Panc1 (cell line): ENCODE measurements around the gene PLEKHD1. TPM values are rescaled to one million over a fixed set of nuclear protein-coding genes. Genes with fewer than 3 reads are reported as not detected.

Experiments
- ATAC-seq: fragments of 200-7000 bp; cut with Tn5 transposase; 2 replicates; pipeline ENCODE4 v1.9.1; 2020; ENCODE audit warnings: mild to moderate bottlenecking, moderate library complexity
- BruUV-seq: library from RNA; stranded (reverse); fragments of 400-500 nt; replicated peaks from 2 replicates; lab custom pipeline; 2021; lab: Mats Ljungman, UMichigan
- CTCF ChIA-PET: fragments of 300-600 bp; sonication (Branson Sonifier 250); formaldehyde crosslinking; loops from one replicate; lab custom pipeline; 2022; ENCODE audit warnings: antibody characterized with exemption; lab: Charles Lee
- POLR2A ChIA-PET: fragments of 300-600 bp; sonication (Branson Sonifier 250); formaldehyde crosslinking; loops from one replicate; lab custom pipeline; 2022; ENCODE audit warnings: antibody characterized with exemption; lab: Charles Lee
- DNase-seq: peaks from one replicate; pipeline ENCODE4 v3.0.0-alpha.2; 2010; ENCODE audit warnings: low read depth, low spot score
- H3K27ac ChIP-seq: 2 replicates; pipeline ENCODE4 v1.5.1; 2011; ENCODE audit warnings: mild to moderate bottlenecking, low read length, inconsistent platforms
- H3K27me3 ChIP-seq: fragments of 200-500 bp; sonication (Bioruptor generic); 2 replicates; pipeline ENCODE4 v1.6.0; 2014; ENCODE audit warnings: low read length, inconsistent platforms; ENCODE audit not compliant: control insufficient read depth, insufficient read depth
- H3K36me3 ChIP-seq: fragments of 200-500 bp; sonication (Bioruptor generic); 2 replicates; pipeline ENCODE4 v1.5.1; 2014; ENCODE audit warnings: inconsistent platforms, mild to moderate bottlenecking, low read length, moderate library complexity; ENCODE audit not compliant: control insufficient read depth, insufficient read depth
- H3K4me1 ChIP-seq: 2 replicates; pipeline ENCODE4 v1.5.1; 2011; ENCODE audit warnings: inconsistent platforms, mild to moderate bottlenecking, low read length, moderate library complexity; ENCODE audit not compliant: control insufficient read depth, insufficient read depth
- H3K4me3 ChIP-seq, 2 experiments: 2 replicates each; pipeline ENCODE4 v1.5.1; 2011 to 2012; ENCODE audit warnings: low read depth in 2 of 2, low read length in 2 of 2, mild to moderate bottlenecking in 2 of 2, inconsistent platforms in 1 of 2, moderate library complexity in 1 of 2
- H3K9me3 ChIP-seq: fragments of 200-500 bp; sonication (Bioruptor generic); 2 replicates; pipeline ENCODE4 v1.5.1; 2014; ENCODE audit warnings: low read depth, mild to moderate bottlenecking, inconsistent platforms, low read length, moderate library complexity; ENCODE audit not compliant: control insufficient read depth, insufficient read depth
- POLR2AphosphoS5 ChIP-seq: IDR thresholded peaks from 2 replicates; pipeline ENCODE4 v1.6.1; 2012; ENCODE audit warnings: mild to moderate bottlenecking, low read depth, low read length, moderate library complexity
- SIN3A ChIP-seq: IDR thresholded peaks from 2 replicates; pipeline ENCODE4 v1.6.1; 2012; ENCODE audit warnings: low read depth, mild to moderate bottlenecking, low read length, moderate library complexity, borderline replicate concordance; ENCODE audit not compliant: insufficient read depth
- TCF7L2 ChIP-seq: IDR thresholded peaks from 2 replicates; pipeline ENCODE4 v1.6.1; 2011; ENCODE audit warnings: mild to moderate bottlenecking, low read depth, low read length, inconsistent platforms
- in situ Hi-C: cut with HindIII; loops from 2 replicates; pipeline ENCODE4 v1.10.0; 2016; ENCODE audit warnings: low sequenced_read_pairs, low pct_unique_long_range_greater_than_20kb
- intact Hi-C: fragments of 100-400 bp; cut with micrococcal nuclease; formaldehyde crosslinking; loops from one replicate; pipeline ENCODE4 v1.10.0; 2022; ENCODE audit not compliant: unreplicated experiment
- total RNA-seq: library from RNA; stranded (reverse); gene quantifications from one replicate; pipeline ENCODE4 v1.2.1, GENCODE V29; 2021; ENCODE audit not compliant: unreplicated experiment
- TF ChIP-seq, protein P1 (sequence below), 2 experiments: IDR thresholded peaks; 2 replicates each; pipeline ENCODE4 v1.6.1; 2011 to 2012; ENCODE audit warnings: low read depth in 2 of 2, control low read depth in 1 of 2, low read length in 1 of 2, mild to moderate bottlenecking in 1 of 2, moderate library complexity in 1 of 2; ENCODE audit not compliant: insufficient read depth in 1 of 2
- TF ChIP-seq, protein P2 (sequence below): fragments of 450-650 bp; IDR thresholded peaks from 2 replicates; pipeline ENCODE4 v1.5.1; 2017; ENCODE audit warnings: mild to moderate bottlenecking

PLEKHD1 gene
- total RNA-seq, 1 experiment from 2014 or later: 0.08 TPM

DNA sequence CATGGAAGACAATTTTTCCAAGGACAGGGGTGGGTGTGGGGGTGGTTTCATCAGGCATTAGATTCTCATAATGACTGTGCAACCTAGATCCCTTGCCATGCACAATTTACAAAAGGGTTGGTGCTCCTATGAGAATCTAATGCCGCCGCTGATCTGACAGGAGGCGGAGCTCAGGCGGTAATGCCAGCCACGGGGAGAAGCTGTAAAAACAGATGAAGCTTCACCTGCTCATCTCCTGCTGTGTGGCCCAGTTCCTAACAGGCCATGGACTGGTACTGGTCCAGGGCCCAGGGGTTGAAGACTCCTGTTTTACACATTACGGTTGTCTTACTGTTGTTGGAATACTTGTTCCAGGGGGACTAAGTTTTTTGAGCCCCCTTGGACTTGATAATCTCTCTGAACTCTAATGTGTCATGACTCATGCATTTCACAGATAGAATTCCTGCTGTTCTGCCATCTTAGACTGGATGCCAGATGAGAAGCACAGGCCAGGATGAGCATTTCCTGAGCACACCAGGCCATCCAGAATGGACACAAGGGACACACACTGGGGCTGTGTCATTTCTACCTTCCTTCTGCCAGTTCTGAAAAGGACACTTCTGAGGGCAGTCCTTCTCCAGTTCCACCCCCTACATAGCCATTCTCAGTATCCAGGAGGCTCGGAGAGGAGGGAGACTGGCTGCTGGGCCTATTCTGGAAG, 5.8 kb downstream of the PLEKHD1 start:
- CTCF ChIA-PET: no interaction called here

GRCh38 chr14:69491193-69491592, 6.7 kb downstream of the PLEKHD1 start:
- H3K27ac ChIP-seq: no peak overlapping the region
- ChIA-PET POLR2A (no interaction called here), CTCF (no interaction called here)
- H3K9me3 ChIP-seq: no peaks in the 10 kb centered on the region
- no peaks in the 10 kb centered on the region for H3K36me3 ChIP-seq
- intact Hi-C loops (no loop called here), in situ Hi-C loops (no loop called here)
- BruUV-seq: no TSS peak
- H3K4me3 ChIP-seq: no peak overlapping the region
- H3K4me1 ChIP-seq: no peaks in the 10 kb centered on the region
- ATAC-seq: no peak
- TF ChIP-seq, protein P1, sequence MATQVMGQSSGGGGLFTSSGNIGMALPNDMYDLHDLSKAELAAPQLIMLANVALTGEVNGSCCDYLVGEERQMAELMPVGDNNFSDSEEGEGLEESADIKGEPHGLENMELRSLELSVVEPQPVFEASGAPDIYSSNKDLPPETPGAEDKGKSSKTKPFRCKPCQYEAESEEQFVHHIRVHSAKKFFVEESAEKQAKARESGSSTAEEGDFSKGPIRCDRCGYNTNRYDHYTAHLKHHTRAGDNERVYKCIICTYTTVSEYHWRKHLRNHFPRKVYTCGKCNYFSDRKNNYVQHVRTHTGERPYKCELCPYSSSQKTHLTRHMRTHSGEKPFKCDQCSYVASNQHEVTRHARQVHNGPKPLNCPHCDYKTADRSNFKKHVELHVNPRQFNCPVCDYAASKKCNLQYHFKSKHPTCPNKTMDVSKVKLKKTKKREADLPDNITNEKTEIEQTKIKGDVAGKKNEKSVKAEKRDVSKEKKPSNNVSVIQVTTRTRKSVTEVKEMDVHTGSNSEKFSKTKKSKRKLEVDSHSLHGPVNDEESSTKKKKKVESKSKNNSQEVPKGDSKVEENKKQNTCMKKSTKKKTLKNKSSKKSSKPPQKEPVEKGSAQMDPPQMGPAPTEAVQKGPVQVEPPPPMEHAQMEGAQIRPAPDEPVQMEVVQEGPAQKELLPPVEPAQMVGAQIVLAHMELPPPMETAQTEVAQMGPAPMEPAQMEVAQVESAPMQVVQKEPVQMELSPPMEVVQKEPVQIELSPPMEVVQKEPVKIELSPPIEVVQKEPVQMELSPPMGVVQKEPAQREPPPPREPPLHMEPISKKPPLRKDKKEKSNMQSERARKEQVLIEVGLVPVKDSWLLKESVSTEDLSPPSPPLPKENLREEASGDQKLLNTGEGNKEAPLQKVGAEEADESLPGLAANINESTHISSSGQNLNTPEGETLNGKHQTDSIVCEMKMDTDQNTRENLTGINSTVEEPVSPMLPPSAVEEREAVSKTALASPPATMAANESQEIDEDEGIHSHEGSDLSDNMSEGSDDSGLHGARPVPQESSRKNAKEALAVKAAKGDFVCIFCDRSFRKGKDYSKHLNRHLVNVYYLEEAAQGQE (IDR thresholded peaks at IDR 0.05; ENCODE audit: insufficient read depth in 1 of 2, low read depth in 2 of 2, low read length in 1 of 2): no peak
- TF ChIP-seq, protein P2, sequence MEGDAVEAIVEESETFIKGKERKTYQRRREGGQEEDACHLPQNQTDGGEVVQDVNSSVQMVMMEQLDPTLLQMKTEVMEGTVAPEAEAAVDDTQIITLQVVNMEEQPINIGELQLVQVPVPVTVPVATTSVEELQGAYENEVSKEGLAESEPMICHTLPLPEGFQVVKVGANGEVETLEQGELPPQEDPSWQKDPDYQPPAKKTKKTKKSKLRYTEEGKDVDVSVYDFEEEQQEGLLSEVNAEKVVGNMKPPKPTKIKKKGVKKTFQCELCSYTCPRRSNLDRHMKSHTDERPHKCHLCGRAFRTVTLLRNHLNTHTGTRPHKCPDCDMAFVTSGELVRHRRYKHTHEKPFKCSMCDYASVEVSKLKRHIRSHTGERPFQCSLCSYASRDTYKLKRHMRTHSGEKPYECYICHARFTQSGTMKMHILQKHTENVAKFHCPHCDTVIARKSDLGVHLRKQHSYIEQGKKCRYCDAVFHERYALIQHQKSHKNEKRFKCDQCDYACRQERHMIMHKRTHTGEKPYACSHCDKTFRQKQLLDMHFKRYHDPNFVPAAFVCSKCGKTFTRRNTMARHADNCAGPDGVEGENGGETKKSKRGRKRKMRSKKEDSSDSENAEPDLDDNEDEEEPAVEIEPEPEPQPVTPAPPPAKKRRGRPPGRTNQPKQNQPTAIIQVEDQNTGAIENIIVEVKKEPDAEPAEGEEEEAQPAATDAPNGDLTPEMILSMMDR: no peak
- TF ChIP-seq SIN3A: no peak
- no peak for TF ChIP-seq TCF7L2
- DNase-seq: no peak
- no peaks in the 10 kb centered on the region for H3K27me3 ChIP-seq

More for the DNA sequence above, 5.8 kb downstream of the PLEKHD1 start:
- H3K27me3 ChIP-seq: 0 out of 2 replicates have a peak, but pooled peaks cover 2% of the 10 kb centered on the region
- no peaks in the 10 kb centered on the region for H3K9me3 ChIP-seq
- POLR2A ChIA-PET: no interaction called here
- DNase-seq (no peak), ATAC-seq (no peak)
- H3K27ac ChIP-seq: no peak overlapping the region
- in situ Hi-C loops: no loop called here
- no peak for TF ChIP-seq SIN3A
- TF ChIP-seq POLR2AphosphoS5: no peak
- TF ChIP-seq, protein P1 (IDR thresholded peaks at IDR 0.05; ENCODE audit: insufficient read depth in 1 of 2, low read depth in 2 of 2, low read length in 1 of 2): no peak
- BruUV-seq: no TSS peak
- intact Hi-C loops: no loop called here
- H3K4me1 ChIP-seq: no peaks in the 10 kb centered on the region
- no peak overlapping the region for H3K4me3 ChIP-seq
- H3K36me3 ChIP-seq: no peaks in the 10 kb centered on the region
